GM23338 (cell line): ENCODE data around the gene TBX6. TPM values are rescaled to one million over a fixed set of nuclear protein-coding genes. Genes with fewer than 3 reads are reported as not detected.
"Not testable (repeated sequence)": the region's sequence is repeated elsewhere in the genome, so short reads cannot be mapped to it uniquely, and the experiment has no call there.

Experiments used
- ATAC-seq: fragments of 200-7000 bp; cut with Tn5 transposase; 3 replicates; pipeline ENCODE4 v1.9.1; 2020
- DNase-seq: peaks from one replicate; pipeline ENCODE4 v3.0.0-alpha.2; 2015; ENCODE audit warnings: low spot score
- H2AFZ ChIP-seq: fragments of 200-600 bp; sonication (generic); 2 replicates; pipeline ENCODE4 v1.8.0; 2016; ENCODE audit warnings: antibody characterized with exemption, mild to moderate bottlenecking, moderate library complexity
- H3F3A ChIP-seq: fragments of 200-600 bp; sonication (generic); replicated peaks from 2 replicates; pipeline ENCODE4 v1.8.0; 2017; ENCODE audit warnings: antibody characterized with exemption, mixed run types, low read depth
- H3K27ac ChIP-seq: fragments of 200-600 bp; sonication (generic); 2 replicates; pipeline ENCODE4 v1.6.1; 2016; ENCODE audit warnings: low read depth
- H3K27me3 ChIP-seq: fragments of 200-600 bp; sonication (generic); 2 replicates; pipeline ENCODE4 v1.8.0; 2016; ENCODE audit warnings: mild to moderate bottlenecking, mixed run types, moderate library complexity; ENCODE audit not compliant: insufficient read depth
- H3K36me3 ChIP-seq: fragments of 200-600 bp; sonication (generic); 2 replicates; pipeline ENCODE4 v1.8.0; 2016; ENCODE audit warnings: mild to moderate bottlenecking; ENCODE audit not compliant: insufficient read depth
- H3K4me1 ChIP-seq: fragments of 200-600 bp; sonication (generic); 2 replicates; pipeline ENCODE4 v1.8.0; 2016; ENCODE audit warnings: mild to moderate bottlenecking, moderate library complexity; ENCODE audit not compliant: insufficient read depth
- H3K4me2 ChIP-seq: fragments of 200-600 bp; sonication (generic); 2 replicates; pipeline ENCODE4 v1.7.1; 2017; ENCODE audit warnings: mixed run types
- H3K4me3 ChIP-seq: fragments of 200-600 bp; sonication (generic); 2 replicates; pipeline ENCODE4 v1.6.1; 2016; ENCODE audit warnings: mixed run types
- H3K79me2 ChIP-seq: fragments of 200-600 bp; sonication (generic); replicated peaks from 2 replicates; pipeline ENCODE4 v1.8.0; 2017; ENCODE audit warnings: mild to moderate bottlenecking; ENCODE audit not compliant: insufficient read depth
- H3K9me2 ChIP-seq: fragments of 200-600 bp; sonication (generic); 2 replicates; pipeline ENCODE4 v1.8.0; 2017; ENCODE audit not compliant: insufficient read depth
- H4K20me1 ChIP-seq: fragments of 200-600 bp; sonication (generic); replicated peaks from 2 replicates; pipeline ENCODE4 v1.8.0; 2017; ENCODE audit warnings: mild to moderate bottlenecking; ENCODE audit not compliant: insufficient read depth
- H3K27ac Mint-ChIP-seq: 2 replicates; pipeline ENCODE4 v1.8.0; 2020; ENCODE audit warnings: inconsistent platforms, mild to moderate bottlenecking, moderate library complexity, mixed read lengths
- H3K27me3 Mint-ChIP-seq: 3 replicates; pipeline ENCODE4 v1.8.0; 2022; ENCODE audit warnings: low read depth, mild to moderate bottlenecking, moderate library complexity, mixed read lengths, inconsistent platforms; ENCODE audit not compliant: insufficient read depth, poor library complexity
- H3K36me3 Mint-ChIP-seq: 3 replicates; pipeline ENCODE4 v1.8.0; 2021; ENCODE audit warnings: low read depth, mild to moderate bottlenecking, inconsistent platforms, moderate library complexity, mixed read lengths
- H3K4me1 Mint-ChIP-seq: 3 replicates; pipeline ENCODE4 v1.8.0; 2020; ENCODE audit warnings: mild to moderate bottlenecking, inconsistent platforms, mixed read lengths
- H3K4me3 Mint-ChIP-seq: 3 replicates; pipeline ENCODE4 v1.8.0; 2021; ENCODE audit warnings: moderate library complexity, mild to moderate bottlenecking, inconsistent platforms, mixed read lengths
- H3K9me3 Mint-ChIP-seq: 3 replicates; pipeline ENCODE4 v1.8.0; 2020; ENCODE audit warnings: moderate library complexity, mild to moderate bottlenecking, inconsistent platforms, mixed read lengths
- CREB1 ChIP-seq: fragments of 250-450 bp; sonication (Bioruptor Pico); IDR thresholded peaks from 2 replicates; pipeline ENCODE4 v1.5.0; 2020; ENCODE audit warnings: low read depth, mild to moderate bottlenecking, moderate library complexity
- JUNB ChIP-seq: IDR thresholded peaks from one replicate; pipeline ENCODE4 v1.6.1; 2016; ENCODE audit warnings: antibody characterized with exemption; ENCODE audit not compliant: unreplicated experiment
- POLR2AphosphoS5 ChIP-seq: IDR thresholded peaks from 2 replicates; pipeline ENCODE4 v1.6.1; 2016; ENCODE audit warnings: antibody characterized with exemption, low read depth
- polyA plus RNA-seq: library from polyadenylated mRNA; unstranded; fragments of >200 nt; fragmentation: Nextera tagmentation; extraction: Ambion mirVana; gene quantifications from 2 replicates; pipeline ENCODE4 v1.2.1, GENCODE V29; 2016
- total RNA-seq: library from RNA; depleted of rRNA; stranded (reverse); fragments of >200 nt; shearing (Covaris generic); gene quantifications from 2 replicates; pipeline ENCODE4 v1.2.3, GENCODE V29; 2014
- TF ChIP-seq, protein P1 (sequence below), 2 experiments: fragments of 200-600 bp in 1 of 2; sonication (generic) in 1 of 2; conservative IDR thresholded peaks; 2 replicates each; pipeline versions ENCODE4 v1.5.1 to v1.6.1; 2016 to 2017; ENCODE audit warnings: antibody characterized with exemption in 2 of 2, low read depth in 2 of 2, mild to moderate bottlenecking in 2 of 2, moderate library complexity in 1 of 2
- TF ChIP-seq, protein P2 (sequence below): IDR thresholded peaks from one replicate; pipeline ENCODE4 v1.6.1; 2018; ENCODE audit warnings: antibody characterized with exemption; ENCODE audit not compliant: unreplicated experiment

Gene TBX6
- total and polyA plus RNA-seq, 2 experiments from 2014 or later = 1.1 to 2.4 TPM

DNA sequence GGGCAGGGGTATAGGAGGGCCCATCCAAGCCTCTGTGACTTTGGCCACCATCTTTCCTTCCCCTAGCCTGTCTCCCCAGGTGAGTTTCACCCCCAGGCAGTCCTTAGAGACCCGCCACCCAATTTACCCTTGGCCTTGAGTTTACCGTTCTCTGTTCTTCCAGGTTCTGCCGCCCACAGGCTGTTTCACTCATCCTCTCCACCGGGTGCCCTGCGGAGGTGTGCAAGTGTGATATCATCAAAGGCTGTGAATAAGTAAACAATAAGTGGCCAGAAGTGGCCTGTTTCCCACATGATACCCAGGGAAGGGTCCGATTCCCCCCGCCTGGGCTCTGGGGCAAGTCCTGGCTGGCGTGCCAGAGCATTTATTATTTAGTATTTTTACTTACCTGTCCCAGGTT lies 45.5 kb downstream of the TBX6 start:
- no peak overlapping the region for H3K27ac Mint-ChIP-seq
- H3K36me3 Mint-ChIP-seq = no peaks in the 10 kb centered on the region
- no peak overlapping the region for H3K4me2 ChIP-seq
- H4K20me1 ChIP-seq = no peaks in the 10 kb centered on the region
- no peak overlapping the region for H3K4me3 Mint-ChIP-seq
- H3K79me2 ChIP-seq = no peaks in the 10 kb centered on the region
- DNase-seq = no peak
- H3K27ac ChIP-seq = no peak overlapping the region
- ATAC-seq = no peak
- no peaks in the 10 kb centered on the region; the same call in 2 of the 3 replicates for H3K9me3 Mint-ChIP-seq
- no peak overlapping the region for H2AFZ ChIP-seq
- H3K27me3 Mint-ChIP-seq = peaks cover 9% of the 10 kb centered on the region
- H3K27me3 ChIP-seq = no peaks in the 10 kb centered on the region
- no peaks in the 10 kb centered on the region for H3K36me3 ChIP-seq
- no peak overlapping the region for H3K4me3 ChIP-seq
- no peaks in the 10 kb centered on the region for H3K4me1 ChIP-seq
- no peaks in the 10 kb centered on the region for H3K9me2 ChIP-seq
- TF ChIP-seq JUNB = no peak
- no peaks in the 10 kb centered on the region for H3K4me1 Mint-ChIP-seq
- no peaks in the 10 kb centered on the region for H3F3A ChIP-seq

DNA sequence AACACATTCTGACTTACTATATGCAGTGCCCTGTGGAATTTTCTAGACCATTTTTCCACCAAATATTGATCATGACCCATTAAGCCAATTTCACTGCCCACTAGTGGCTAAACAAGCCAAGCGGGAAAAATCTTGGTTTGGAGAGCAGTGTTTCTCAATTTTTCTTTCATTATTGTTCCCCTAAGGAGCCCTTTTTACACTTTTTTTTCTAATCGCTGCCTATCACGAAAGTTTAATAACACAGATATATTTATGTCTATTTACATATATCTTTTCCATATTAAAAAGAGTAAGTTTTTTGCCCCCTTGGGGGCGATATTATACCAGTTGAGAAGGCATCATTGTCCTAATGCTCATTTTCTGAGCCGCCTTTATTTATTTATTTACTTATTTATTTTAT lies 49.9 kb downstream of the TBX6 start:
- no peak overlapping the region for H2AFZ ChIP-seq
- H3K4me1 ChIP-seq = no peaks in the 10 kb centered on the region
- no peaks in the 10 kb centered on the region for H4K20me1 ChIP-seq

DNA sequence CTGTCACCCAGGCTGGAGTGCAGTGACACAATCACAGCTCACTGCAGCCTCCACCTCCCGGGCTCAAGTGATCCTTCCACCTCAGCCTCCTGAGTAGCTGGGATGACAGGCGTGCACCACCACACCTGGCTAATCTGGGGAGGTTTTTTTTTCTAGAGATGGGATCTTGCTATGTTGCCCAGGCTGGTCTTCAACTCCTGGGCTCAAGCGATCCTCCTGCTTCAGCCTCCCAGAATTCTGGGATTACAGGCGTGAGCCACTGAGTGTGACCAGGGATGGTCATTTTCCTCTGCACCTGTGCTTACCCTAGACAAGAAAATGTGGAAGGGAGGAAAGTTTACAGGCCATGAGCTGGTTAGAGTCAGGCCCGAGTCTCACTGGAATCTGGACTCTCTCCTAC lies 51.0 kb downstream of the TBX6 start:
- not testable (repeated sequence) for H3K36me3 ChIP-seq, H2AFZ ChIP-seq, H3K4me1 ChIP-seq, ATAC-seq, H3K27ac ChIP-seq, H3K79me2 ChIP-seq, H3K9me3 Mint-ChIP-seq, H3K4me1 Mint-ChIP-seq, H3F3A ChIP-seq, H3K27ac Mint-ChIP-seq, DNase-seq, H3K27me3 ChIP-seq, H3K4me3 ChIP-seq, H3K9me2 ChIP-seq, H4K20me1 ChIP-seq, H3K4me3 Mint-ChIP-seq, H3K4me2 ChIP-seq, H3K36me3 Mint-ChIP-seq, H3K27me3 Mint-ChIP-seq

More for the DNA sequence above, 49.9 kb downstream of the TBX6 start:
- Mint-ChIP-seq H3K27ac (no peak overlapping the region), H3K27me3 (peaks cover 8% of the 10 kb centered on the region), H3K9me3 (no peaks in the 10 kb centered on the region; the same call in 2 of the 3 replicates), H3K36me3 (no peaks in the 10 kb centered on the region), H3K4me1 (no peaks in the 10 kb centered on the region), H3K4me3 (no peak overlapping the region)
- DNase-seq (peak; percentile 40), ATAC-seq (no peak)
- Histone ChIP-seq H3K27ac (no peak overlapping the region), H3K9me2 (no peaks in the 10 kb centered on the region), H3F3A (0 out of 2 replicates have a peak, but pooled peaks cover 3% of the 10 kb centered on the region), H3K4me3 (no peak overlapping the region), H3K79me2 (no peaks in the 10 kb centered on the region), H3K4me2 (no peak overlapping the region), H3K27me3 (no peaks in the 10 kb centered on the region), H3K36me3 (no peaks in the 10 kb centered on the region)
- TF ChIP-seq, protein P1, sequence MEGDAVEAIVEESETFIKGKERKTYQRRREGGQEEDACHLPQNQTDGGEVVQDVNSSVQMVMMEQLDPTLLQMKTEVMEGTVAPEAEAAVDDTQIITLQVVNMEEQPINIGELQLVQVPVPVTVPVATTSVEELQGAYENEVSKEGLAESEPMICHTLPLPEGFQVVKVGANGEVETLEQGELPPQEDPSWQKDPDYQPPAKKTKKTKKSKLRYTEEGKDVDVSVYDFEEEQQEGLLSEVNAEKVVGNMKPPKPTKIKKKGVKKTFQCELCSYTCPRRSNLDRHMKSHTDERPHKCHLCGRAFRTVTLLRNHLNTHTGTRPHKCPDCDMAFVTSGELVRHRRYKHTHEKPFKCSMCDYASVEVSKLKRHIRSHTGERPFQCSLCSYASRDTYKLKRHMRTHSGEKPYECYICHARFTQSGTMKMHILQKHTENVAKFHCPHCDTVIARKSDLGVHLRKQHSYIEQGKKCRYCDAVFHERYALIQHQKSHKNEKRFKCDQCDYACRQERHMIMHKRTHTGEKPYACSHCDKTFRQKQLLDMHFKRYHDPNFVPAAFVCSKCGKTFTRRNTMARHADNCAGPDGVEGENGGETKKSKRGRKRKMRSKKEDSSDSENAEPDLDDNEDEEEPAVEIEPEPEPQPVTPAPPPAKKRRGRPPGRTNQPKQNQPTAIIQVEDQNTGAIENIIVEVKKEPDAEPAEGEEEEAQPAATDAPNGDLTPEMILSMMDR (conservative IDR thresholded peaks at IDR 0.05; ENCODE audit: low read depth in 2 of 2) = peak in 1 of 2 experiments; percentile 64
- TF ChIP-seq JUNB (no peak), CREB1 (CRISPR knock-in tag) (no peak), POLR2AphosphoS5 (no peak)
- TF ChIP-seq, protein P2, sequence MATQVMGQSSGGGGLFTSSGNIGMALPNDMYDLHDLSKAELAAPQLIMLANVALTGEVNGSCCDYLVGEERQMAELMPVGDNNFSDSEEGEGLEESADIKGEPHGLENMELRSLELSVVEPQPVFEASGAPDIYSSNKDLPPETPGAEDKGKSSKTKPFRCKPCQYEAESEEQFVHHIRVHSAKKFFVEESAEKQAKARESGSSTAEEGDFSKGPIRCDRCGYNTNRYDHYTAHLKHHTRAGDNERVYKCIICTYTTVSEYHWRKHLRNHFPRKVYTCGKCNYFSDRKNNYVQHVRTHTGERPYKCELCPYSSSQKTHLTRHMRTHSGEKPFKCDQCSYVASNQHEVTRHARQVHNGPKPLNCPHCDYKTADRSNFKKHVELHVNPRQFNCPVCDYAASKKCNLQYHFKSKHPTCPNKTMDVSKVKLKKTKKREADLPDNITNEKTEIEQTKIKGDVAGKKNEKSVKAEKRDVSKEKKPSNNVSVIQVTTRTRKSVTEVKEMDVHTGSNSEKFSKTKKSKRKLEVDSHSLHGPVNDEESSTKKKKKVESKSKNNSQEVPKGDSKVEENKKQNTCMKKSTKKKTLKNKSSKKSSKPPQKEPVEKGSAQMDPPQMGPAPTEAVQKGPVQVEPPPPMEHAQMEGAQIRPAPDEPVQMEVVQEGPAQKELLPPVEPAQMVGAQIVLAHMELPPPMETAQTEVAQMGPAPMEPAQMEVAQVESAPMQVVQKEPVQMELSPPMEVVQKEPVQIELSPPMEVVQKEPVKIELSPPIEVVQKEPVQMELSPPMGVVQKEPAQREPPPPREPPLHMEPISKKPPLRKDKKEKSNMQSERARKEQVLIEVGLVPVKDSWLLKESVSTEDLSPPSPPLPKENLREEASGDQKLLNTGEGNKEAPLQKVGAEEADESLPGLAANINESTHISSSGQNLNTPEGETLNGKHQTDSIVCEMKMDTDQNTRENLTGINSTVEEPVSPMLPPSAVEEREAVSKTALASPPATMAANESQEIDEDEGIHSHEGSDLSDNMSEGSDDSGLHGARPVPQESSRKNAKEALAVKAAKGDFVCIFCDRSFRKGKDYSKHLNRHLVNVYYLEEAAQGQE = no peak
